IMR-90 (cell line): ENCODE measurements around the gene PPP6C. TPM values are rescaled to one million over a fixed set of nuclear protein-coding genes. Genes with fewer than 3 reads are reported as not detected.

Source experiments
- ATAC-seq: fragments of 200-7000 bp; cut with Tn5 transposase; 2 replicates; pipeline ENCODE4 v1.9.1; 2020; ENCODE audit warnings: low read depth, mild to moderate bottlenecking, moderate library complexity
- BruUV-seq: library from RNA; stranded (reverse); fragments of 400-500 nt; replicated peaks from 2 replicates; lab custom pipeline; 2021; lab: Mats Ljungman, UMichigan
- CTCF ChIA-PET: fragments of 300-600 bp; formaldehyde crosslinking; extraction: SDS; loops from one replicate; lab custom pipeline; 2021; ENCODE audit warnings: antibody characterized with exemption; lab: Yijun Ruan, JAX
- POLR2A ChIA-PET: fragments of 300-600 bp; sonication (Branson Sonifier 250); formaldehyde crosslinking; loops from one replicate; lab custom pipeline; 2022; ENCODE audit warnings: antibody characterized with exemption; ENCODE audit not compliant: unreplicated experiment; lab: Charles Lee
- DNase-seq: peaks from one replicate; pipeline ENCODE4 v3.0.0; 2013
- H2AFZ ChIP-seq: replicated peaks from 2 replicates; pipeline ENCODE3; 2013; ENCODE audit warnings: low read length, mild to moderate bottlenecking; ENCODE audit not compliant: poor library complexity
- H2AK5ac ChIP-seq: 2 replicates; pipeline ENCODE4 v1.6.1; 2013; ENCODE audit warnings: low read depth, low read length, inconsistent platforms
- H2AK9ac ChIP-seq: replicated peaks from 2 replicates; pipeline ENCODE3; 2013; ENCODE audit warnings: mild to moderate bottlenecking, low read depth, low read length, moderate library complexity; ENCODE audit not compliant: poor library complexity
- H2BK120ac ChIP-seq: 2 replicates; pipeline ENCODE4 v1.6.1; 2013; ENCODE audit warnings: low read depth, low read length, inconsistent platforms
- H2BK15ac ChIP-seq: 3 replicates; pipeline ENCODE4 v1.6.1; 2013; ENCODE audit warnings: low read depth, low read length, inconsistent platforms
- H2BK20ac ChIP-seq: 2 replicates; pipeline ENCODE4 v1.6.1; 2013; ENCODE audit warnings: low read depth, mild to moderate bottlenecking, inconsistent platforms, low read length, moderate library complexity
- H2BK5ac ChIP-seq: 2 replicates; pipeline ENCODE4 v1.6.1; 2013; ENCODE audit warnings: mild to moderate bottlenecking, low read depth, low read length, inconsistent platforms; ENCODE audit not compliant: poor library complexity, severe bottlenecking
- H3K14ac ChIP-seq: replicated peaks from 2 replicates; pipeline ENCODE4 v1.6.1; 2013; ENCODE audit warnings: low read depth, low read length, inconsistent platforms
- H3K18ac ChIP-seq: 2 replicates; pipeline ENCODE4 v1.6.1; 2013; ENCODE audit warnings: low read depth, low read length, control low read depth
- H3K23ac ChIP-seq: 2 replicates; pipeline ENCODE4 v1.6.1; 2013; ENCODE audit warnings: low read depth, low read length, inconsistent platforms
- H3K27ac ChIP-seq: 2 replicates; pipeline ENCODE4 v1.5.1; 2013; ENCODE audit warnings: mild to moderate bottlenecking, control low read depth, low read length; ENCODE audit not compliant: insufficient read depth
- H3K27me3 ChIP-seq: 2 replicates; pipeline ENCODE4 v1.6.1; 2013; ENCODE audit warnings: low read length; ENCODE audit not compliant: control insufficient read depth, insufficient read depth
- H3K36me3 ChIP-seq: 2 replicates; pipeline ENCODE4 v1.6.1; 2013; ENCODE audit warnings: low read length, mixed read lengths; ENCODE audit not compliant: control insufficient read depth, insufficient read depth
- H3K4ac ChIP-seq: 2 replicates; pipeline ENCODE4 v1.6.1; 2013; ENCODE audit warnings: low read depth, low read length, inconsistent platforms
- H3K4me1 ChIP-seq: 2 replicates; pipeline ENCODE4 v1.6.1; 2013; ENCODE audit warnings: low read length, mixed read lengths; ENCODE audit not compliant: control insufficient read depth, insufficient read depth
- H3K4me2 ChIP-seq: 2 replicates; pipeline ENCODE4 v1.6.1; 2013; ENCODE audit warnings: low read depth, mild to moderate bottlenecking, control low read depth, low read length, moderate library complexity
- H3K4me3 ChIP-seq: 2 replicates; pipeline ENCODE4 v1.5.1; 2013; ENCODE audit warnings: low read depth, mild to moderate bottlenecking, control low read depth, low read length, moderate library complexity; ENCODE audit not compliant: insufficient read depth
- H3K56ac ChIP-seq: 2 replicates; pipeline ENCODE4 v1.6.1; 2013; ENCODE audit warnings: low read length, inconsistent platforms; ENCODE audit not compliant: insufficient read depth; ENCODE audit errors: extremely low read depth
- H3K79me1 ChIP-seq, 2 experiments: 2 replicates each; pipeline ENCODE4 v1.6.1; 2013; ENCODE audit warnings: low read length in 2 of 2, inconsistent platforms in 1 of 2, low read depth in 1 of 2
- H3K9ac ChIP-seq: 2 replicates; pipeline ENCODE4 v1.6.1; 2013; ENCODE audit warnings: low read depth, low read length, control low read depth
- H3K9me1 ChIP-seq: 2 replicates; pipeline ENCODE4 v1.6.1; 2013; ENCODE audit warnings: low read length, inconsistent platforms; ENCODE audit not compliant: insufficient read depth
- H3K9me3 ChIP-seq: 2 replicates; pipeline ENCODE4 v1.6.1; 2013; ENCODE audit warnings: low read length; ENCODE audit not compliant: control insufficient read depth, insufficient read depth
- H4K20me1 ChIP-seq: 2 replicates; pipeline ENCODE4 v1.6.1; 2013; ENCODE audit warnings: low read length, inconsistent platforms; ENCODE audit not compliant: insufficient read depth
- H4K5ac ChIP-seq: 2 replicates; pipeline ENCODE4 v1.6.1; 2013; ENCODE audit warnings: mild to moderate bottlenecking, low read depth, low read length, control low read depth
- H4K8ac ChIP-seq, 2 experiments: 2 replicates each; pipeline ENCODE4 v1.6.1; 2013; ENCODE audit warnings: low read depth in 2 of 2, low read length in 2 of 2, control low read depth in 1 of 2, inconsistent platforms in 1 of 2
- H4K91ac ChIP-seq: 2 replicates; pipeline ENCODE4 v1.6.1; 2013; ENCODE audit warnings: low read depth, low read length, inconsistent platforms; ENCODE audit not compliant: insufficient read depth
- BHLHE40 ChIP-seq: fragments of 150-350 bp; IDR thresholded peaks from 2 replicates; pipeline ENCODE4 v1.6.1; 2016; ENCODE audit warnings: mild to moderate bottlenecking, low read depth, low read length
- FOS ChIP-seq: fragments of 150-350 bp; IDR thresholded peaks from 2 replicates; pipeline ENCODE4 v1.6.1; 2016; ENCODE audit warnings: low read depth, low read length
- RCOR1 ChIP-seq: IDR thresholded peaks from 2 replicates; pipeline ENCODE4 v1.6.1; 2012; ENCODE audit warnings: mild to moderate bottlenecking, low read length, improper control_type of control experiment; ENCODE audit not compliant: insufficient replicate concordance
- WGBS, 2 experiments: methylation state at CpG; one replicate each; pipeline versions ENCODE4 v1.1.5 to v1.1.7; 2013; ENCODE audit warnings: missing lambda C conversion rate in 2 of 2; ENCODE audit not compliant: insufficient read length in 1 of 2; ENCODE audit errors: extremely low coverage in 2 of 2; 5-methylcytosine and 5-hydroxymethylcytosine counted together
- dilution Hi-C: fragments of 300-500 bp; cut with HindIII; formaldehyde crosslinking; loops from one replicate; pipeline ENCODE4 v1.14.3; 2018; ENCODE audit warnings: low sequenced_read_pairs; ENCODE audit not compliant: unreplicated experiment
- in situ Hi-C: fragments of 300-500 bp; cut with MboI; formaldehyde crosslinking; loops from 3 replicates; pipeline ENCODE4 v1.14.3; 2019; ENCODE audit warnings: low sequenced_read_pairs, inconsistent platforms, mixed read lengths
- intact Hi-C: fragments of 100-400 bp; cut with micrococcal nuclease; formaldehyde crosslinking; loops from 2 replicates; pipeline ENCODE4 v1.10.0; 2022
- polyA plus RNA-seq, 3 experiments: library from polyadenylated mRNA; depleted of rRNA; stranded (reverse); fragments of >200 nt; gene quantifications; 2 replicates each; pipeline ENCODE4 v1.2.3, GENCODE V29; 2012; ENCODE audit warnings: low replicate concordance in 1 of 3
- total RNA-seq: library from RNA; depleted of rRNA; stranded (reverse); fragments of >200 nt; gene quantifications from 2 replicates; pipeline ENCODE4 v1.2.3, GENCODE V29; 2012
- TF ChIP-seq, protein P1 (sequence below): conservative IDR thresholded peaks from 2 replicates; pipeline ENCODE4 v1.5.1; 2012; ENCODE audit warnings: mild to moderate bottlenecking, low read depth, low read length, improper control_type of control experiment
- TF ChIP-seq, protein P2 (sequence below): fragments of 150-350 bp; IDR thresholded peaks from 2 replicates; pipeline ENCODE4 v1.6.1; 2016; ENCODE audit warnings: low read depth, mild to moderate bottlenecking, low read length, moderate library complexity, borderline replicate concordance

Gene PPP6C
- total and polyA plus RNA-seq, 2 of the 4 experiments (the other 2 are of a cell fraction): 14.5 to 15.4 TPM

DNA sequence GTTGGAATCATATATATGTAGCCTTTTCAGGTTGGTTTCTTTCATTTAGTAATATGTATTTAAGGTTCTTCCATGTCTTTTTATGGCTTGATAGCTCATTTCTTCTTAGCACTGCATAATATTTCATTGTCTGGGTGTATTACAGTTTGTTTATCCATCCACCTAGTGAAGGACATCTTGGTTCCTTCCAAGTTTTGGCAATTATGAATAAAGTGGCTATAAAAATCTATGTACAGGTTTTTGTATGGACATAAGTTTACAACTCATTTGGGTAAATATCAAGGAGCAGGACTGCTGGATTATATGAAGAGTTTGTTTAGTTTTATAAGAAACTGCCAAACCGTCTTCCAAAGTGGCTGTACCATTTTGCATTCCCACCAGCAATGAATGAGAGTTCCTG, 11.7 kb downstream of the PPP6C start:
- H2BK20ac ChIP-seq: no peak overlapping the region
- BruUV-seq: no TSS peak
- no peak overlapping the region for H3K4me3 ChIP-seq
- no peak overlapping the region for H4K8ac ChIP-seq
- no peak overlapping the region for H3K27ac ChIP-seq
- no peak overlapping the region for H4K5ac ChIP-seq
- H3K4me2 ChIP-seq: no peak overlapping the region
- CTCF ChIA-PET: no interaction called here
- no peak overlapping the region for H2BK120ac ChIP-seq
- ATAC-seq (no peak), DNase-seq (no peak)
- POLR2A ChIA-PET: no interaction called here
- H3K36me3 ChIP-seq: peaks cover 2% of the 10 kb centered on the region; the same call in 1 of the 2 replicates
- H3K4me1 ChIP-seq: no peaks in the 10 kb centered on the region
- peaks cover 33 to 74% of the 10 kb centered on the region in 2 experiments for H3K79me1 ChIP-seq
- H3K9me1 ChIP-seq: peaks cover 5% of the 10 kb centered on the region
- no peak overlapping the region for H3K4ac ChIP-seq
- no peak overlapping the region for H2AK9ac ChIP-seq
- no peak overlapping the region for H3K14ac ChIP-seq
- no CpG with 5 or more reads among the region's 1 CpG for WGBS, 2 experiments
- no peak overlapping the region for H2AK5ac ChIP-seq
- dilution Hi-C loops: no loop called here
- no peak overlapping the region for H3K56ac ChIP-seq
- no peaks in the 10 kb centered on the region for H3K9me3 ChIP-seq
- H2AFZ ChIP-seq: no peak overlapping the region
- H3K23ac ChIP-seq: no peak overlapping the region
- H2BK5ac ChIP-seq: no peak overlapping the region
- peaks cover 47% of the 10 kb centered on the region for H4K20me1 ChIP-seq
- no peaks in the 10 kb centered on the region for H3K27me3 ChIP-seq
- no peak overlapping the region for H3K9ac ChIP-seq
- H3K18ac ChIP-seq: no peak overlapping the region
- no peak for TF ChIP-seq BHLHE40
- TF ChIP-seq, protein P1, sequence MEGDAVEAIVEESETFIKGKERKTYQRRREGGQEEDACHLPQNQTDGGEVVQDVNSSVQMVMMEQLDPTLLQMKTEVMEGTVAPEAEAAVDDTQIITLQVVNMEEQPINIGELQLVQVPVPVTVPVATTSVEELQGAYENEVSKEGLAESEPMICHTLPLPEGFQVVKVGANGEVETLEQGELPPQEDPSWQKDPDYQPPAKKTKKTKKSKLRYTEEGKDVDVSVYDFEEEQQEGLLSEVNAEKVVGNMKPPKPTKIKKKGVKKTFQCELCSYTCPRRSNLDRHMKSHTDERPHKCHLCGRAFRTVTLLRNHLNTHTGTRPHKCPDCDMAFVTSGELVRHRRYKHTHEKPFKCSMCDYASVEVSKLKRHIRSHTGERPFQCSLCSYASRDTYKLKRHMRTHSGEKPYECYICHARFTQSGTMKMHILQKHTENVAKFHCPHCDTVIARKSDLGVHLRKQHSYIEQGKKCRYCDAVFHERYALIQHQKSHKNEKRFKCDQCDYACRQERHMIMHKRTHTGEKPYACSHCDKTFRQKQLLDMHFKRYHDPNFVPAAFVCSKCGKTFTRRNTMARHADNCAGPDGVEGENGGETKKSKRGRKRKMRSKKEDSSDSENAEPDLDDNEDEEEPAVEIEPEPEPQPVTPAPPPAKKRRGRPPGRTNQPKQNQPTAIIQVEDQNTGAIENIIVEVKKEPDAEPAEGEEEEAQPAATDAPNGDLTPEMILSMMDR: no peak
- no peak for TF ChIP-seq FOS
- TF ChIP-seq, protein P2, sequence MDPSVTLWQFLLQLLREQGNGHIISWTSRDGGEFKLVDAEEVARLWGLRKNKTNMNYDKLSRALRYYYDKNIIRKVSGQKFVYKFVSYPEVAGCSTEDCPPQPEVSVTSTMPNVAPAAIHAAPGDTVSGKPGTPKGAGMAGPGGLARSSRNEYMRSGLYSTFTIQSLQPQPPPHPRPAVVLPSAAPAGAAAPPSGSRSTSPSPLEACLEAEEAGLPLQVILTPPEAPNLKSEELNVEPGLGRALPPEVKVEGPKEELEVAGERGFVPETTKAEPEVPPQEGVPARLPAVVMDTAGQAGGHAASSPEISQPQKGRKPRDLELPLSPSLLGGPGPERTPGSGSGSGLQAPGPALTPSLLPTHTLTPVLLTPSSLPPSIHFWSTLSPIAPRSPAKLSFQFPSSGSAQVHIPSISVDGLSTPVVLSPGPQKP: no peak
- TF ChIP-seq RCOR1: no peak
- H2BK15ac ChIP-seq: no peak overlapping the region
- in situ Hi-C loops: no loop called here
- H4K91ac ChIP-seq: no peak overlapping the region
- intact Hi-C loops: no loop called here
